ENCODE results near the gene PELO.

The PELO gene

DNA sequence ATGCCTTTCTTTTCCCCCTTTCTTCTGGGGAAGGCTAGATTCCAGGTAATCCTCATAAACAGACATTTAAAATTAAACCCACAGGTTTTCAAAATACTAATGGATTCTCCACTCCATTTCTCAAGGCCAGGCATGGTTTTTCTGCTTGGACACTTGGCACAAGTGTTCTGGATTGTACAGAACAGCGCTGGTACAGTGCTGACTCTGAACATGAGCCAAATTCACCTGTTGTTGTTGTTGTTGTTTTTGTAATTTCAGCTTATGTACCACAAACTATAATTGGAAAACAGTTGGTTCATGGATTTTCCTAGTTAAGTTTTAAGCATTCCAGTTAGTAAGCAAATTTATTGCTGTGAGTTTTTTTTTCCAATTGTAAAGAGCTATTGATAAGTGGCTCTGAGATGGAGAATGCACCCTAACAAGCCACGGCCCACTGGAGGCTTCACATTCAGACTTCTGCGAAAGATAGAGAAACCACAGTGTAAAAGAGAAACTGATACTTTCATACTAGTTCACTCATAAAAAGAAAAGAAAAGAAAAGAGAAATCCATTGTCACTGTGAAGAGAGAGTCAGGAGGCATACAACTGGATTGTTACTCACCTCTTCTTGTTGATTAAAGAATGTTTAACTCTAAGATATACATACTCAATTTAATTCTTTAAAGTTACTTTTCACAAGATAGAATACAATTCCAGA is 16.2 kb upstream of the PELO start:
- no peak for TF ChIP-seq CTCF (IDR thresholded peaks at IDR 0.05; ENCODE audit: control insufficient read depth, extremely low read depth, insufficient read depth)
- H3K4me3 ChIP-seq (ENCODE audit: low read depth, low read length), result no peak overlapping the region
- DNase-seq (ENCODE audit: low read depth), result no peak

- no peak for TF ChIP-seq CTCF (IDR thresholded peaks at IDR 0.05; ENCODE audit: control insufficient read depth, extremely low read depth, insufficient read depth)
- no peak for DNase-seq (ENCODE audit: low read depth)
- H3K4me3 ChIP-seq (ENCODE audit: low read depth, low read length), result no peak overlapping the region
These were observed 15.0 kb upstream of the PELO start for GRCh38 chr5:52772668-52773067.

DNA sequence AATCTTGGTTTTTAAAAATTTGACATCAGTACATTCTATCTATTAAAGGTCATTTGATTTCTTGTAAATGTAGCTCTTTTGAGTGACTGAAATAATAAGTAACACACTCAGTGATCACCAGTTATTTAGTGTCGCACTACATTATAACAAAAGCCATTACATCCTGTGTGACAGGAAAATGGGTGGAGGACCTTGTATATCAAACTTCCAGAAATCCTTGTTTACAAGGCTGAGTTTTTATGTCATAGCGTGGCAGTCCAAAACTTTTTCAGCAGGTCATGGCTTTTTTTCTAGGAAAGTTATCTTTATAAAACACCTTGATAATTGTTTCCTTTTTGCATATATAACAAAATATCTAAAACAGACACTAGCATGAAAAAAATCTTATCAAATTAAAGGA is 14.4 kb upstream of the PELO start:
- no peak for TF ChIP-seq CTCF (IDR thresholded peaks at IDR 0.05; ENCODE audit: control insufficient read depth, extremely low read depth, insufficient read depth)
- no peak overlapping the region for H3K4me3 ChIP-seq (ENCODE audit: low read depth, low read length)
- DNase-seq (ENCODE audit: low read depth), result no peak

- H3K4me3 ChIP-seq (ENCODE audit: low read depth, low read length), result no peak overlapping the region
- no peak for TF ChIP-seq CTCF (IDR thresholded peaks at IDR 0.05; ENCODE audit: control insufficient read depth, extremely low read depth, insufficient read depth)
- no peak for DNase-seq (ENCODE audit: low read depth)
These were observed 13.7 kb upstream of the PELO start for GRCh38 chr5:52774005-52774410.

DNA sequence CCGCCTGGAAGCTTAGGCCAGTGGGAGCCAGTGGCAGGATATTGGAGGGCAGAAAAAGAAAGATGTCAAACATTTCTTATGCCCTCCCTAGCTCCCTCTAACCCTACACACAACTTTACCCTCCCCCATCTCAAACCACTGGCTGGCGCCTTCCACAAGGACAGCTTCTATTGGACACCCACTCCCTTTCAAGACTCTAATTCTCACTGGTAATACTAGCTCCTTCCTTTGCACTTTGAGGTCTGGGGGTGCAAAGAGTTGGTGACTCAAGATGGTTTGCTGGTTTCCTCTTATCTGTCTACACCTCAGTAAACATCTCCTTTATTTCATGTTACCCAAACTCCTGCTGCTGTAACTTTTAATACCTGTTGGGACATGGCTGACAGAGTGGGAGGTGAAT is 11.6 kb upstream of the PELO start:
- no peak for TF ChIP-seq CTCF (IDR thresholded peaks at IDR 0.05; ENCODE audit: control insufficient read depth, extremely low read depth, insufficient read depth)

GRCh38 chr5:52777186-52777585 is 10.5 kb upstream of the PELO start:
- no peak for DNase-seq (ENCODE audit: low read depth)
- TF ChIP-seq CTCF (IDR thresholded peaks at IDR 0.05; ENCODE audit: control insufficient read depth, extremely low read depth, insufficient read depth), result no peak
- H3K4me3 ChIP-seq (ENCODE audit: low read depth, low read length), result no peak overlapping the region

More for the DNA sequence above, 11.6 kb upstream of the PELO start:
- H3K4me3 ChIP-seq (ENCODE audit: low read depth, low read length), result no peak overlapping the region
- no peak for DNase-seq (ENCODE audit: low read depth)

DNA sequence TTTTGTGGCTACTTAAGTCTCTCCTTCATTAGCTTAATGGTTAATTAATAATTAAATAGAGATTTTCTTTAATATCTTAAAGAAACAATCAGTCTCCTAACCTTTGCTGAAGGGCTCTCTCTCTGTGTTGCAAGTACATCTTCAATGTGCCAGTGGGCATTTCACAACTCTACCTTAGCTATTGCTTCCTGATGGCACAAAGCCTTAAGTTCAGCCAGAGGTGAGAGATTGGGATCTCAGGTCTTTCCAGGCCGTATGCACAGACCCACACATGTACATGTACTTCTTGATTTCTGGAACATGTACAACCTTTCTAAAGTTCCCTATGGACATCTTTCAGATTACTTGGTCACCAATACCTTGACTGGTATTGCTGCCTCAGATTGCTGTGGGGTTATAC is 8.9 kb upstream of the PELO start:
- no peak for TF ChIP-seq CTCF (IDR thresholded peaks at IDR 0.05; ENCODE audit: control insufficient read depth, extremely low read depth, insufficient read depth)
- no peak overlapping the region for H3K4me3 ChIP-seq (ENCODE audit: low read depth, low read length)
- no peak for DNase-seq (ENCODE audit: low read depth)

All from LNCaP clone FGC (cell line).